K562 (cell line): ENCODE results near the gene FABP3. TPM values are rescaled to one million over a fixed set of nuclear protein-coding genes. Genes with fewer than 3 reads are reported as not detected.

Experiments
- CREB1 ChIP-seq, 2 experiments: sonication (generic) in 1 of 2; formaldehyde crosslinking in 1 of 2; IDR thresholded peaks; 2 replicates each; pipeline versions ENCODE4 v1.6.1 to v1.8.0; 2012 to 2022; ENCODE audit warnings: inconsistent platforms in 1 of 2, mild to moderate bottlenecking in 1 of 2, missing genetic modification reagents in 1 of 2, moderate library complexity in 1 of 2
- IRF2 ChIP-seq: sonication (generic); formaldehyde crosslinking; IDR thresholded peaks from 2 replicates; pipeline ENCODE4 v1.8.1; 2022; ENCODE audit warnings: mild to moderate bottlenecking, missing genetic modification reagents
- KAT2B ChIP-seq: IDR thresholded peaks from one replicate; pipeline ENCODE4 v1.6.1; 2012; ENCODE audit warnings: low read depth, mild to moderate bottlenecking, control low read depth, inconsistent platforms, low read length, moderate library complexity
- KAT7 ChIP-seq: sonication (generic); formaldehyde crosslinking; IDR thresholded peaks from 2 replicates; pipeline ENCODE4 v1.8.0; 2022; ENCODE audit warnings: missing genetic modification reagents, mild to moderate bottlenecking, borderline replicate concordance
- KDM5B ChIP-seq: fragments of 200-600 bp; sonication (generic); IDR thresholded peaks from 2 replicates; pipeline ENCODE4 v1.6.1; 2012; ENCODE audit warnings: low read depth, mild to moderate bottlenecking, moderate library complexity, low read length, control low read depth, inconsistent platforms; ENCODE audit not compliant: insufficient replicate concordance
- NONO ChIP-seq, 2 experiments: fragments of 200-400 bp in 1 of 2; fragments of 450-650 bp in 1 of 2; formaldehyde crosslinking in 1 of 2; IDR thresholded peaks; 2 replicates each; pipeline ENCODE4 v1.6.1; 2017; ENCODE audit warnings: low read depth in 2 of 2, mild to moderate bottlenecking in 2 of 2, moderate library complexity in 2 of 2, low read length in 1 of 2
- POLR2A ChIP-seq: fragments of 450-650 bp; conservative IDR thresholded peaks from 2 replicates; pipeline ENCODE4 v1.6.1; 2016
- TGIF2 ChIP-seq: sonication (generic); formaldehyde crosslinking; IDR thresholded peaks from 2 replicates; pipeline ENCODE4 v1.8.1; 2022; ENCODE audit warnings: mild to moderate bottlenecking, missing genetic modification reagents, moderate library complexity
- ZFPM2 ChIP-seq: fragments of 250-450 bp; sonication (Bioruptor Pico); IDR thresholded peaks from 2 replicates; pipeline ENCODE4 v1.5.1; 2022; ENCODE audit warnings: mild to moderate bottlenecking
- ZNF24 ChIP-seq: fragments of 450-650 bp; IDR thresholded peaks from 2 replicates; pipeline ENCODE4 v1.6.1; 2016
- polyA plus RNA-seq, 8 experiments: library from polyadenylated mRNA; depleted of rRNA in 4 of 8; stranded (reverse) in 5 of 8; unstranded in 3 of 8; fragments of >200 nt; fragmentation: Nextera tagmentation in 2 of 8; fragmentation: Illumina TruSeq in 1 of 8; extraction: Ambion mirVana in 2 of 8; extraction: Trizol in 1 of 8; gene quantifications; 2 replicates each; pipeline versions ENCODE4 v1.2.1 to v1.2.3, GENCODE V29; 2011 to 2014; ENCODE audit warnings: inconsistent platforms in 1 of 8, missing spikeins in 1 of 8
- total RNA-seq, 7 experiments: library from RNA; depleted of rRNA in 6 of 7; stranded (reverse); fragments of >200 nt in 6 of 7; fragmentation: Illumina TruSeq in 2 of 7; extraction: Trizol in 2 of 7; gene quantifications; 2 replicates each; pipeline versions ENCODE4 v1.2.1 to v1.2.3, GENCODE V29; 2011 to 2021; ENCODE audit warnings: low replicate concordance in 1 of 7
- TF ChIP-seq, protein P1 (sequence below): fragments of 450-650 bp; formaldehyde crosslinking; IDR thresholded peaks from 2 replicates; pipeline ENCODE4 v1.4.0; 2020; ENCODE audit warnings: mild to moderate bottlenecking, moderate library complexity
- TF ChIP-seq, protein P2 (sequence below), 2 experiments: IDR thresholded peaks; 2 replicates each; pipeline ENCODE4 v1.6.1; 2011; ENCODE audit warnings: borderline replicate concordance in 1 of 2, control low read depth in 1 of 2, low read depth in 1 of 2, low read length in 1 of 2, mild to moderate bottlenecking in 1 of 2, mixed read lengths in 1 of 2, moderate library complexity in 1 of 2; ENCODE audit not compliant: insufficient read depth in 1 of 2, insufficient read length in 1 of 2, poor library complexity in 1 of 2, severe bottlenecking in 1 of 2; ENCODE audit errors: extremely low read depth in 1 of 2
- TF ChIP-seq, protein P3 (sequence below): fragments of 450-650 bp; IDR thresholded peaks from one replicate; pipeline ENCODE4 v1.6.1; 2018; ENCODE audit warnings: mild to moderate bottlenecking, moderate library complexity; ENCODE audit not compliant: partially characterized antibody

FABP3 gene
- total and polyA plus RNA-seq, 9 of the 15 experiments (the other 6 are each of a cell fraction or from before 2014, with no cell fraction given), result 0.22 TPM; not detected in 8

- TF ChIP-seq NONO (IDR thresholded peaks at IDR 0.05; ENCODE audit: low read depth in 2 of 2, low read length in 1 of 2) (peak in 1 of 2 experiments; percentile 48; a peak in 1 of 4 replicates), CREB1 (IDR thresholded peaks at IDR 0.05) (no peak), CREB1 (CRISPR knock-in tag; IDR thresholded peaks at IDR 0.05) (0 out of 2 replicates have a peak, but pooled peaks have one; percentile 27), IRF2 (CRISPR knock-in tag) (no peak), POLR2A (0 out of 2 replicates have a peak, but pooled peaks have one; percentile 32), KDM5B (peak; percentile 51), KAT7 (CRISPR knock-in tag) (peak; percentile 44; the same call in 1 of the 2 replicates), TGIF2 (CRISPR knock-in tag) (0 out of 2 replicates have a peak, but pooled peaks have one; percentile 33), KAT2B (no peak), ZNF24 (no peak), ZFPM2 (no peak)
- TF ChIP-seq, protein P1, sequence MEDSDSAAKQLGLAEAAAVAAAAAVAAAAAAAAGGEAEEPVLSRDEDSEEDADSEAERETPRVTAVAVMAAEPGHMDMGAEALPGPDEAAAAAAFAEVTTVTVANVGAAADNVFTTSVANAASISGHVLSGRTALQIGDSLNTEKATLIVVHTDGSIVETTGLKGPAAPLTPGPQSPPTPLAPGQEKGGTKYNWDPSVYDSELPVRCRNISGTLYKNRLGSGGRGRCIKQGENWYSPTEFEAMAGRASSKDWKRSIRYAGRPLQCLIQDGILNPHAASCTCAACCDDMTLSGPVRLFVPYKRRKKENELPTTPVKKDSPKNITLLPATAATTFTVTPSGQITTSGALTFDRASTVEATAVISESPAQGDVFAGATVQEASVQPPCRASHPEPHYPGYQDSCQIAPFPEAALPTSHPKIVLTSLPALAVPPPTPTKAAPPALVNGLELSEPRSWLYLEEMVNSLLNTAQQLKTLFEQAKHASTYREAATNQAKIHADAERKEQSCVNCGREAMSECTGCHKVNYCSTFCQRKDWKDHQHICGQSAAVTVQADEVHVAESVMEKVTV (CRISPR knock-in tag), result peak; percentile 73
- TF ChIP-seq, protein P2, sequence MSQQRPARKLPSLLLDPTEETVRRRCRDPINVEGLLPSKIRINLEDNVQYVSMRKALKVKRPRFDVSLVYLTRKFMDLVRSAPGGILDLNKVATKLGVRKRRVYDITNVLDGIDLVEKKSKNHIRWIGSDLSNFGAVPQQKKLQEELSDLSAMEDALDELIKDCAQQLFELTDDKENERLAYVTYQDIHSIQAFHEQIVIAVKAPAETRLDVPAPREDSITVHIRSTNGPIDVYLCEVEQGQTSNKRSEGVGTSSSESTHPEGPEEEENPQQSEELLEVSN (IDR thresholded peaks at IDR 0.05; ENCODE audit: borderline replicate concordance in 1 of 2, extremely low read depth in 1 of 2, insufficient read depth in 1 of 2, insufficient read length in 1 of 2, low read depth in 1 of 2, low read length in 1 of 2, poor library complexity in 1 of 2, severe bottlenecking in 1 of 2), result peak in 1 of 2 experiments; percentile 64
- TF ChIP-seq, protein P3, sequence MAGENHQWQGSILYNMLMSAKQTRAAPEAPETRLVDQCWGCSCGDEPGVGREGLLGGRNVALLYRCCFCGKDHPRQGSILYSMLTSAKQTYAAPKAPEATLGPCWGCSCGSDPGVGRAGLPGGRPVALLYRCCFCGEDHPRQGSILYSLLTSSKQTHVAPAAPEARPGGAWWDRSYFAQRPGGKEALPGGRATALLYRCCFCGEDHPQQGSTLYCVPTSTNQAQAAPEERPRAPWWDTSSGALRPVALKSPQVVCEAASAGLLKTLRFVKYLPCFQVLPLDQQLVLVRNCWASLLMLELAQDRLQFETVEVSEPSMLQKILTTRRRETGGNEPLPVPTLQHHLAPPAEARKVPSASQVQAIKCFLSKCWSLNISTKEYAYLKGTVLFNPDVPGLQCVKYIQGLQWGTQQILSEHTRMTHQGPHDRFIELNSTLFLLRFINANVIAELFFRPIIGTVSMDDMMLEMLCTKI, result no peak
These were observed 40.0 kb upstream of the FABP3 start, which contains the start of gene SERINC2 (continued) for GRCh38 chr1:31412732-31413404.
